OCI-LY7 (cell line): ENCODE results near the gene TESMIN.

ENCODE experiments used
- EZH2phosphoT487 ChIP-seq: fragments of 200-600 bp; sonication (generic); IDR thresholded peaks from 2 replicates; pipeline ENCODE4 v1.6.1; 2018; ENCODE audit warnings: low read depth, borderline replicate concordance, mild to moderate bottlenecking, mixed run types, antibody characterized with exemption, low read length, moderate library complexity, mixed read lengths
- TF ChIP-seq, protein P1 (sequence below): fragments of 200-600 bp; sonication (generic); conservative IDR thresholded peaks from 2 replicates; pipeline ENCODE4 v1.5.1; 2014; ENCODE audit warnings: mild to moderate bottlenecking, antibody characterized with exemption, low read length, moderate library complexity, mixed read lengths

DNA sequence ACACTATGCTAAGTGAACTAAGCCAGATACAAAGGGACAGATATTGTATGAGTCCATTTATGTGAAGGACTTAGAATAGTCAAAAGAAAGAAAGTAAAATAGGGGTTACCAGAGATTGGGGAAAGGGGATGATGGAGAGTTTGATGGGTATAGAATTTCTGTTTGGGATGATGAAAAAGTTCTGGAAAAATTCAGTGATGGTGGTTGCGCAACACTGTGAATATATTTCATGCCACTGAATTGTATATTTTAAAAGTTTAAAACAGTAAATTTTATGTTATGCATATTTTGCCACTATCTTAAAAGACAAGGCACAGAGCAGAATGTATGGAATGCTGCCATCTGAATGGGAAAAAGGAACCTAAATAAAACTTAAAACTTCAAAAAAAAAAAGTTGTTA, 29.2 kb downstream of the TESMIN start:
- TF ChIP-seq, protein P1, sequence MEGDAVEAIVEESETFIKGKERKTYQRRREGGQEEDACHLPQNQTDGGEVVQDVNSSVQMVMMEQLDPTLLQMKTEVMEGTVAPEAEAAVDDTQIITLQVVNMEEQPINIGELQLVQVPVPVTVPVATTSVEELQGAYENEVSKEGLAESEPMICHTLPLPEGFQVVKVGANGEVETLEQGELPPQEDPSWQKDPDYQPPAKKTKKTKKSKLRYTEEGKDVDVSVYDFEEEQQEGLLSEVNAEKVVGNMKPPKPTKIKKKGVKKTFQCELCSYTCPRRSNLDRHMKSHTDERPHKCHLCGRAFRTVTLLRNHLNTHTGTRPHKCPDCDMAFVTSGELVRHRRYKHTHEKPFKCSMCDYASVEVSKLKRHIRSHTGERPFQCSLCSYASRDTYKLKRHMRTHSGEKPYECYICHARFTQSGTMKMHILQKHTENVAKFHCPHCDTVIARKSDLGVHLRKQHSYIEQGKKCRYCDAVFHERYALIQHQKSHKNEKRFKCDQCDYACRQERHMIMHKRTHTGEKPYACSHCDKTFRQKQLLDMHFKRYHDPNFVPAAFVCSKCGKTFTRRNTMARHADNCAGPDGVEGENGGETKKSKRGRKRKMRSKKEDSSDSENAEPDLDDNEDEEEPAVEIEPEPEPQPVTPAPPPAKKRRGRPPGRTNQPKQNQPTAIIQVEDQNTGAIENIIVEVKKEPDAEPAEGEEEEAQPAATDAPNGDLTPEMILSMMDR: no peak
- no peak for TF ChIP-seq EZH2phosphoT487
